Measurements from ENCODE around the gene OR6B2. TPM values are rescaled to one million over a fixed set of nuclear protein-coding genes. Genes with fewer than 3 reads are reported as not detected.

Gene OR6B2
- total RNA-seq, 2 experiments from 2014 or later = not detected

DNA sequence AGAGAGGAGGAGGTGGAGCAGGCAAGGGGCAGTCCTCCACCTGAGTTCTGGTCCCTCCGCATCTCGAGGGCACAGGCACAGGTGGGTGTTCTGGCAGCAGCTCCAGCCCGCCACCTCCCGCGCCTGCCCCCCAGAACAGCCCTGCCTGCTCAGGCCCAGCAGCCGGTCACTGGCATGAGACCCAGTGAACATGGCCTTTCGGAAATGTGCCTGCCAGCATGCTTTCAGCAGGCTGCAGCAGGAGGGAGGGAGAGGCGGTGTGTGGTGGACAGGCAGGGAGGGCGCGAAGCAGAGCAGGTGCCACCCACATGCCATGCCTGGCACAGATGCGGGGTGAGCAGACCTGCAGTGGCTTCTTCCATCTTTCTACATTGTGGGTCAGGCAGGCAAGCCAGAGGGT lies 26.4 kb upstream of the OR6B2 start:
- Mint-ChIP-seq H3K4me1 (ENCODE audit: low read depth) (no peaks in the 10 kb centered on the region), H3K27me3 (peaks cover 36% of the 10 kb centered on the region), H3K27ac (no peak overlapping the region), H3K36me3 (ENCODE audit: low read depth) (no peaks in the 10 kb centered on the region), H3K4me3 (no peak overlapping the region), H3K9me3 (no peaks in the 10 kb centered on the region)
- ChIA-PET CTCF (no interaction called here), POLR2A (interaction anchor here (0.6 kb wide), 1 partner anchor 13 kb away, joined by 3 read pairs; no protein-coding TSS in a partner anchor)
- DNase-seq (no peak), ATAC-seq (no peak)
- TF ChIP-seq, protein P1, sequence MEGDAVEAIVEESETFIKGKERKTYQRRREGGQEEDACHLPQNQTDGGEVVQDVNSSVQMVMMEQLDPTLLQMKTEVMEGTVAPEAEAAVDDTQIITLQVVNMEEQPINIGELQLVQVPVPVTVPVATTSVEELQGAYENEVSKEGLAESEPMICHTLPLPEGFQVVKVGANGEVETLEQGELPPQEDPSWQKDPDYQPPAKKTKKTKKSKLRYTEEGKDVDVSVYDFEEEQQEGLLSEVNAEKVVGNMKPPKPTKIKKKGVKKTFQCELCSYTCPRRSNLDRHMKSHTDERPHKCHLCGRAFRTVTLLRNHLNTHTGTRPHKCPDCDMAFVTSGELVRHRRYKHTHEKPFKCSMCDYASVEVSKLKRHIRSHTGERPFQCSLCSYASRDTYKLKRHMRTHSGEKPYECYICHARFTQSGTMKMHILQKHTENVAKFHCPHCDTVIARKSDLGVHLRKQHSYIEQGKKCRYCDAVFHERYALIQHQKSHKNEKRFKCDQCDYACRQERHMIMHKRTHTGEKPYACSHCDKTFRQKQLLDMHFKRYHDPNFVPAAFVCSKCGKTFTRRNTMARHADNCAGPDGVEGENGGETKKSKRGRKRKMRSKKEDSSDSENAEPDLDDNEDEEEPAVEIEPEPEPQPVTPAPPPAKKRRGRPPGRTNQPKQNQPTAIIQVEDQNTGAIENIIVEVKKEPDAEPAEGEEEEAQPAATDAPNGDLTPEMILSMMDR (IDR thresholded peaks at IDR 0.05) = no peak
- intact Hi-C loops (cut with micrococcal nuclease) = no loop called here

DNA sequence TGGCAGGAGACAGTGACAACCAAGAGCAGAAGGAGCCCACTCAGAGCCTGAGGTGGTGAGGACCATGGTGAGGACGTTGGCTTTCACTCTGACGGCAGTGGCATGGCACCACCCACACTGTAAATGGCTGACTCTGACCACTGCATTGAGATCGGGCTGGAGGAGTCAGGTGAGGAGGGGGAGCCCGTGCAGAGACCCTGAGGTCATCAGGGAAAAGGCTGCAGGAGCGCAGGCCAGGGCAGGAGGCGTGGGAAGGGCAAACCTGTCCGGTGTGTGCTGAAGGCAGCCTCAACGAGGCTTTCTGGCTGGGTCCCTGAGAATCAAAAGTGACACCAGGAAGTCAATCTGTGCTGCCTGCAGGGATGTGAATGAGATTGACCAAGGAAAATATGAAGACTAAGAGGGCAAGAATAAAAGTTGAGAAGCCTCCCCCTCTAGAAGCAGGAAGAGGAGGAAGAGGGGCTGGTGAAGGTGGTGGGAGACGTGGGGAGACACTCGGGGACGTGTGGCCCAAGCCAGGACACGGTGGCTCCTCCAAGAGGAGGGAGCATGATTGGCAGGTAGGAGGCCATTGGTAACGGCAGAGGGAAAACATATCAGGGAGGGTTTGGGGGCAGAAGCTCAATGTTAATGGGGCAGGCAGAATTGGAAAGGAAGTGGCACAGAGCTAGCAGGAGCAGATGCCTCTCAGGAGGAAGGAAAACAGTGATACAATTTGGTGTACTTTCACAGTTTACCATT lies 25.1 kb upstream of the OR6B2 start:
- H3K27me3 Mint-ChIP-seq = peaks cover 38% of the 10 kb centered on the region
- DNase-seq (no peak), ATAC-seq (no peak)
- no peak overlapping the region for H3K4me3 Mint-ChIP-seq
- no peak overlapping the region for H3K27ac Mint-ChIP-seq
- TF ChIP-seq, protein P1 (IDR thresholded peaks at IDR 0.05) = no peak
- ChIA-PET CTCF (no interaction called here), POLR2A (interaction anchor here (0.9 kb wide), 1 partner anchor 14 kb away, joined by 3 read pairs; no protein-coding TSS in a partner anchor)
- no peaks in the 10 kb centered on the region for H3K36me3 Mint-ChIP-seq (ENCODE audit: low read depth)
- intact Hi-C loops (cut with micrococcal nuclease) = no loop called here
- no peaks in the 10 kb centered on the region for H3K9me3 Mint-ChIP-seq
- H3K4me1 Mint-ChIP-seq (ENCODE audit: low read depth) = no peaks in the 10 kb centered on the region

DNA sequence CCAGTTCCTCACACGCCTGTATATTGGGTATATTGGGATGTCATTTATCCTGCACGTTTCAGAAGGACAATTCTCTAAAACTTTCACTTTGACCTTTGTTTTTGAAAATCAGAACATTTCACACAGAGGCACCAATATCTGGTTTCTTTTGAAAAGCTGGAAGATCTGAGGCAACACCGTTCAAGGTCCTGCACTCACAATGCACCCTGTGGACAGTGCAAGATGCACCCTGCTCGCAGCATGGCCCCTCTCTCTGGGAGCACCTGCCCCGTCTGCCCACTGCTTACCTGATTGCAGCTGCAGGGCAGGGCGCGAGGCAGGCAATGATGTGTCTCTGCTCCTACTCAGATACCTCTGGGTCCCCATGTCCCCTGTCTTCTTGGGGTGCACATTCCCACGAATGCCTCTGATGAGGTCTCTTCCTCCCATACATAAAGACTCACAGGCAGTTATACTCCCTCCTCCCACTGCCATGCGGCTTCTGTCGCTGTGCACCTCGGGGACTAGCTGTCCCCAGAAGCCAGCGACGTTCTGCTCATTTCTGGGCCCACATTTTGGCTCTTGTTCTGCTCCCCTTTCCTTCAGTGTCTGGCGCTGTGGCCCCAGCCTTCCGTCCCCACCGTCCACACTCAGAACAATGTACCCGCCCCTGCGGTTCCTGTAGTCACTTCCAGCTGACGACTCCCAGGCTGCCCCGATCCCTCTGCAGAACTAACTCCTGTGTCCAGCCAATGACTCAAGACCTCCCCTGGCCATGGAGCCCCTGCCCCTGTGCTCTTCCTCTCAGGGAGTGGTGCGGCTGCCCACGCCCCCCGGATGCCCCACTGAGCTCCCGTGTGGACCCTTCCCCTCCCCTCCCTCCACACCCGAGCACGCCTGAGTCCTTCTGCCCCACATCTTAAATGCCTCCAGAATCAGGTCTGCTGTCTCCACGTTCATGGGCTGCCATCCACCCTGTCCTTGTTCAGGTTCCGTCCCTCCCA lies 23.2 kb upstream of the OR6B2 start, which contains the start of gene OR6B3:
Gene OR6B3, minus strand, starts transcription at position 349 of the 983 bp plus-strand sequence.
- no peak for ATAC-seq
- intact Hi-C loops (cut with micrococcal nuclease) = no loop called here
- H3K36me3 Mint-ChIP-seq (ENCODE audit: low read depth) = no peaks in the 10 kb centered on the region
- TF ChIP-seq, protein P1 (IDR thresholded peaks at IDR 0.05) = no peak
- H3K9me3 Mint-ChIP-seq = no peaks in the 10 kb centered on the region
- ChIA-PET POLR2A (no interaction called here), CTCF (interaction anchor here (1.4 to 2.4 kb wide), 2 partner anchors 10 to 90 kb away, joined by 4 to 9 read pairs; no protein-coding TSS in a partner anchor)
- no peak within 1 kb of the TSS for H3K4me3 Mint-ChIP-seq
- no peaks in the 10 kb centered on the region for H3K4me1 Mint-ChIP-seq (ENCODE audit: low read depth)
- no peak for DNase-seq
- peaks cover 41% of the 10 kb centered on the region for H3K27me3 Mint-ChIP-seq
- H3K27ac Mint-ChIP-seq = no peak within 1 kb of the TSS

DNA sequence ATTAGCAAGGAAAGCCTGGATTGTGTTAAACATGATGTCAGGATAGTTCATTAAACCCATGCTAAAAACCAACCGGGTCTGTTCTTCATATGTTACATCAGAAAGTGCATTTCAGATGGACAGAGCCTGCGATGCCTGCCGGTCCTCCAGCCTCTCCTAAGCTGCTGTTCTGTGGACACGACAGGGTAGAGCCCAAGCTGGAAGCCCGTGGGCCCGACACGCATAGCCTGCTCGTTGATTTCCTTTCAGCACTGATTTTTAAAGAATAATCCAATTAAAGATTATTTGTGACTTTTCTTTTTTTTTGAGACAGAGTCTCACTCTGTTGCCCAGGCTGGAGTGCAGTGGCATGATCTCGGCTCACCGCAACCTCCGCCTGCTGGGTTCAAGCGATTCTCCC lies 22.3 kb upstream of the OR6B2 start:
- intact Hi-C loops (cut with micrococcal nuclease) = no loop called here
- Mint-ChIP-seq H3K4me3 (no peak overlapping the region), H3K36me3 (ENCODE audit: low read depth) (no peaks in the 10 kb centered on the region), H3K27ac (no peak overlapping the region), H3K27me3 (peaks cover 45% of the 10 kb centered on the region), H3K9me3 (no peaks in the 10 kb centered on the region), H3K4me1 (ENCODE audit: low read depth) (no peaks in the 10 kb centered on the region)
- ChIA-PET CTCF (interaction anchor here (1.4 to 3.1 kb wide), 3 partner anchors 9 to 91 kb away, joined by 4 to 15 read pairs (median 9); no protein-coding TSS in a partner anchor), POLR2A (no interaction called here)
- ATAC-seq (no peak), DNase-seq (no peak)
- TF ChIP-seq, protein P1 (IDR thresholded peaks at IDR 0.05) = no peak
